ENCODE data around the gene MIPEP.
"Not testable (repeated sequence)": the region's sequence is repeated elsewhere in the genome, so short reads cannot be mapped to it uniquely, and the experiment has no call there.

The MIPEP gene

GRCh38 chr13:23884361-23884760, 4.8 kb downstream of the MIPEP start:
- not testable (repeated sequence) for DNase-seq

- DNase-seq, result no peak
Measured at GRCh38 chr13:23883255-23883654, 5.9 kb downstream of the MIPEP start.

GRCh38 chr13:23881402-23881800, 7.8 kb downstream of the MIPEP start:
- DNase-seq, result not testable (repeated sequence)

- DNase-seq, result not testable (repeated sequence)
Measured at GRCh38 chr13:23880493-23881401, 8.5 kb downstream of the MIPEP start.

GRCh38 chr13:23877286-23877685, 11.9 kb downstream of the MIPEP start:
- DNase-seq, result no peak

- peak; percentile 22 for DNase-seq
Measured at GRCh38 chr13:23876265-23876664, 12.9 kb downstream of the MIPEP start.

GRCh38 chr13:23871616-23872220, 17.5 kb downstream of the MIPEP start:
- no peak for DNase-seq

GRCh38 chr13:23870356-23871140, 18.7 kb downstream of the MIPEP start:
- no peak for DNase-seq

GRCh38 chr13:23868521-23868920, 20.7 kb downstream of the MIPEP start:
- DNase-seq, result no peak

GRCh38 chr13:23867027-23867491, 22.1 kb downstream of the MIPEP start:
- DNase-seq, result no peak

- no peak for DNase-seq
Measured at GRCh38 chr13:23866420-23867026, 22.7 kb downstream of the MIPEP start.

GRCh38 chr13:23865906-23866305, 23.3 kb downstream of the MIPEP start:
- DNase-seq, result no peak

GRCh38 chr13:23865026-23865425, 24.2 kb downstream of the MIPEP start:
- no peak for DNase-seq

- DNase-seq, result no peak
Measured at GRCh38 chr13:23861310-23861709, 27.9 kb downstream of the MIPEP start.

- no peak for DNase-seq
Measured at GRCh38 chr13:23859904-23860303, 29.3 kb downstream of the MIPEP start.

GRCh38 chr13:23859455-23859854, 29.7 kb downstream of the MIPEP start:
- DNase-seq, result no peak

- DNase-seq, result no peak
Measured at GRCh38 chr13:23858546-23858945, 30.7 kb downstream of the MIPEP start.

GRCh38 chr13:23856008-23856750, 33.0 kb downstream of the MIPEP start:
- DNase-seq, result no peak

- no peak for DNase-seq
Measured at GRCh38 chr13:23855360-23855759, 33.8 kb downstream of the MIPEP start.

- no peak for DNase-seq
Measured at GRCh38 chr13:23852351-23852750, 36.8 kb downstream of the MIPEP start.

GRCh38 chr13:23851106-23851505, 38.1 kb downstream of the MIPEP start:
- DNase-seq, result no peak

- no peak for DNase-seq
Measured at GRCh38 chr13:23850134-23850533, 39.1 kb downstream of the MIPEP start.
